ENCODE data around the gene TRIM65. TPM values are rescaled to one million over a fixed set of nuclear protein-coding genes. Genes with fewer than 3 reads are reported as not detected.

Gene TRIM65
- total and polyA plus RNA-seq, 2 of the 13 experiments (the other 11 are each of a cell fraction or from before 2014, with no cell fraction given): 10.3 to 22.4 TPM

- TF ChIP-seq, protein P1, sequence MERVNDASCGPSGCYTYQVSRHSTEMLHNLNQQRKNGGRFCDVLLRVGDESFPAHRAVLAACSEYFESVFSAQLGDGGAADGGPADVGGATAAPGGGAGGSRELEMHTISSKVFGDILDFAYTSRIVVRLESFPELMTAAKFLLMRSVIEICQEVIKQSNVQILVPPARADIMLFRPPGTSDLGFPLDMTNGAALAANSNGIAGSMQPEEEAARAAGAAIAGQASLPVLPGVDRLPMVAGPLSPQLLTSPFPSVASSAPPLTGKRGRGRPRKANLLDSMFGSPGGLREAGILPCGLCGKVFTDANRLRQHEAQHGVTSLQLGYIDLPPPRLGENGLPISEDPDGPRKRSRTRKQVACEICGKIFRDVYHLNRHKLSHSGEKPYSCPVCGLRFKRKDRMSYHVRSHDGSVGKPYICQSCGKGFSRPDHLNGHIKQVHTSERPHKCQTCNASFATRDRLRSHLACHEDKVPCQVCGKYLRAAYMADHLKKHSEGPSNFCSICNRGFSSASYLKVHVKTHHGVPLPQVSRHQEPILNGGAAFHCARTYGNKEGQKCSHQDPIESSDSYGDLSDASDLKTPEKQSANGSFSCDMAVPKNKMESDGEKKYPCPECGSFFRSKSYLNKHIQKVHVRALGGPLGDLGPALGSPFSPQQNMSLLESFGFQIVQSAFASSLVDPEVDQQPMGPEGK (CRISPR knock-in tag; IDR thresholded peaks at IDR 0.05): peak; percentile 10; the same call in 1 of the 2 replicates
- TF ChIP-seq JDP2 (CRISPR knock-in tag; IDR thresholded peaks at IDR 0.05; ENCODE audit: borderline replicate concordance) (no peak), NR2F2 (IDR thresholded peaks at IDR 0.05; ENCODE audit: borderline replicate concordance, low read depth) (no peak), ZFP1 (CRISPR knock-in tag; IDR thresholded peaks at IDR 0.05) (no peak), ZNF333 (CRISPR knock-in tag; IDR thresholded peaks at IDR 0.05; ENCODE audit: borderline replicate concordance) (no peak), CENPT (CRISPR knock-in tag; IDR thresholded peaks at IDR 0.05; ENCODE audit: low read depth) (no peak), ZNF776 (CRISPR knock-in tag; IDR thresholded peaks at IDR 0.05) (no peak), HNRNPUL1 (IDR thresholded peaks at IDR 0.05; ENCODE audit: low read depth, low read length) (no peak), ZSCAN29 (CRISPR knock-in tag; conservative IDR thresholded peaks at IDR 0.05) (no peak), ZNF737 (CRISPR knock-in tag; IDR thresholded peaks at IDR 0.05; ENCODE audit: borderline replicate concordance) (no peak), THYN1 (CRISPR knock-in tag; IDR thresholded peaks at IDR 0.05; ENCODE audit: borderline replicate concordance, low read depth) (no peak), E2F2 (CRISPR knock-in tag; IDR thresholded peaks at IDR 0.05; ENCODE audit: borderline replicate concordance) (no peak), ZNF564 (CRISPR knock-in tag; IDR thresholded peaks at IDR 0.05) (no peak; the same call in 1 of the 2 replicates), ZNF589 (CRISPR knock-in tag; conservative IDR thresholded peaks at IDR 0.05) (no peak), HNRNPL (IDR thresholded peaks at IDR 0.05; ENCODE audit: low read depth, low read length) (no peak)
- TF ChIP-seq, protein P2, sequence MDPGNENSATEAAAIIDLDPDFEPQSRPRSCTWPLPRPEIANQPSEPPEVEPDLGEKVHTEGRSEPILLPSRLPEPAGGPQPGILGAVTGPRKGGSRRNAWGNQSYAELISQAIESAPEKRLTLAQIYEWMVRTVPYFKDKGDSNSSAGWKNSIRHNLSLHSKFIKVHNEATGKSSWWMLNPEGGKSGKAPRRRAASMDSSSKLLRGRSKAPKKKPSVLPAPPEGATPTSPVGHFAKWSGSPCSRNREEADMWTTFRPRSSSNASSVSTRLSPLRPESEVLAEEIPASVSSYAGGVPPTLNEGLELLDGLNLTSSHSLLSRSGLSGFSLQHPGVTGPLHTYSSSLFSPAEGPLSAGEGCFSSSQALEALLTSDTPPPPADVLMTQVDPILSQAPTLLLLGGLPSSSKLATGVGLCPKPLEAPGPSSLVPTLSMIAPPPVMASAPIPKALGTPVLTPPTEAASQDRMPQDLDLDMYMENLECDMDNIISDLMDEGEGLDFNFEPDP (CRISPR knock-in tag; conservative IDR thresholded peaks at IDR 0.05): no peak
- TF ChIP-seq, protein P3, sequence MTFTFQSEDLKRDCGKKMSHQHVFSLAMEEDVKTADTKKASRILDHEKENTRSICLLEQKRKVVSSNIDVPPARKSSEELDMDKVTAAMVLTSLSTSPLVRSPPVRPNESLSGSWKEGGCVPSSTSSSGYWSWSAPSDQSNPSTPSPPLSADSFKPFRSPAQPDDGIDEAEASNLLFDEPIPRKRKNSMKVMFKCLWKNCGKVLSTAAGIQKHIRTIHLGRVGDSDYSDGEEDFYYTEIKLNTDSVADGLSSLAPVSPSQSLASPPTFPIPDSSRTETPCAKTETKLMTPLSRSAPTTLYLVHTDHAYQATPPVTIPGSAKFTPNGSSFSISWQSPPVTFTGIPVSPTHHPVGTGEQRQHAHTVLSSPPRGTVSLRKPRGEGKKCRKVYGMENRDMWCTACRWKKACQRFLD (CRISPR knock-in tag; IDR thresholded peaks at IDR 0.05; ENCODE audit: borderline replicate concordance): no peak
- TF ChIP-seq, protein P4, sequence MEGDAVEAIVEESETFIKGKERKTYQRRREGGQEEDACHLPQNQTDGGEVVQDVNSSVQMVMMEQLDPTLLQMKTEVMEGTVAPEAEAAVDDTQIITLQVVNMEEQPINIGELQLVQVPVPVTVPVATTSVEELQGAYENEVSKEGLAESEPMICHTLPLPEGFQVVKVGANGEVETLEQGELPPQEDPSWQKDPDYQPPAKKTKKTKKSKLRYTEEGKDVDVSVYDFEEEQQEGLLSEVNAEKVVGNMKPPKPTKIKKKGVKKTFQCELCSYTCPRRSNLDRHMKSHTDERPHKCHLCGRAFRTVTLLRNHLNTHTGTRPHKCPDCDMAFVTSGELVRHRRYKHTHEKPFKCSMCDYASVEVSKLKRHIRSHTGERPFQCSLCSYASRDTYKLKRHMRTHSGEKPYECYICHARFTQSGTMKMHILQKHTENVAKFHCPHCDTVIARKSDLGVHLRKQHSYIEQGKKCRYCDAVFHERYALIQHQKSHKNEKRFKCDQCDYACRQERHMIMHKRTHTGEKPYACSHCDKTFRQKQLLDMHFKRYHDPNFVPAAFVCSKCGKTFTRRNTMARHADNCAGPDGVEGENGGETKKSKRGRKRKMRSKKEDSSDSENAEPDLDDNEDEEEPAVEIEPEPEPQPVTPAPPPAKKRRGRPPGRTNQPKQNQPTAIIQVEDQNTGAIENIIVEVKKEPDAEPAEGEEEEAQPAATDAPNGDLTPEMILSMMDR (CRISPR knock-in tag; IDR thresholded peaks at IDR 0.05): no peak
- TF ChIP-seq, protein P5, sequence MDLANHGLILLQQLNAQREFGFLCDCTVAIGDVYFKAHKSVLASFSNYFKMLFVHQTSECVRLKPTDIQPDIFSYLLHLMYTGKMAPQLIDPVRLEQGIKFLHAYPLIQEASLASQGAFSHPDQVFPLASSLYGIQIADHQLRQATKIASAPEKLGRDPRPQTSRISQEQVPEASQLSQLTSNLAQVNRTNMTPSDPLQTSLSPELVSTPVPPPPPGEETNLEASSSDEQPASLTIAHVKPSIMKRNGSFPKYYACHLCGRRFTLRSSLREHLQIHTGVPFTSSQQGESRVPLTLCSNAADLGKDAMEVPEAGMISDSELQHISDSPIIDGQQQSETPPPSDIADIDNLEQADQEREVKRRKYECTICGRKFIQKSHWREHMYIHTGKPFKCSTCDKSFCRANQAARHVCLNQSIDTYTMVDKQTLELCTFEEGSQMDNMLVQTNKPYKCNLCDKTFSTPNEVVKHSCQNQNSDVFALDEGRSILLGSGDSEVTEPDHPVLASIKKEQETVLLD (CRISPR knock-in tag; IDR thresholded peaks at IDR 0.05; ENCODE audit: low read depth): no peak
Observed at GRCh38 chr17:75847614-75848522, 48.9 kb downstream of the TRIM65 start (continued).

Data from HepG2 (cell line).